ENCODE results near the gene TRAPPC2L.

TRAPPC2L gene

DNA sequence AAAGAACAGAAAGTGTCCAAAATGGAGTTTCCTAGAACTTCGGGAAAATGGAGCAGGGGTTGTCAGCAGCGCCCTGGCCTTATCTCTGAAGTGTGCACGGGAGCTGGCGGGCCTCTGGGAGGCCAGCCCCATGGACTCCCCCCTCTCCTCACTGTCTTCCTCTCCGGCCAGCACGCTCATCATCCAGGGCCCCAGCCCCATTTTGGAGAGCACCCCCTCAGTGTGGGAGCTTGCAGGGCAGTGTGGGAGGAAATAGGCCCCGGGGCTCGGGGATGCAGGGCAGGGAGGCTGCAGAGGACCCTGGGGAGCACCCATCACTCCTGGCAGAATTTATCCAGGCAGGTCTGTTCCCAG is 14.4 kb downstream of the TRAPPC2L start:
- TF ChIP-seq, protein P1, sequence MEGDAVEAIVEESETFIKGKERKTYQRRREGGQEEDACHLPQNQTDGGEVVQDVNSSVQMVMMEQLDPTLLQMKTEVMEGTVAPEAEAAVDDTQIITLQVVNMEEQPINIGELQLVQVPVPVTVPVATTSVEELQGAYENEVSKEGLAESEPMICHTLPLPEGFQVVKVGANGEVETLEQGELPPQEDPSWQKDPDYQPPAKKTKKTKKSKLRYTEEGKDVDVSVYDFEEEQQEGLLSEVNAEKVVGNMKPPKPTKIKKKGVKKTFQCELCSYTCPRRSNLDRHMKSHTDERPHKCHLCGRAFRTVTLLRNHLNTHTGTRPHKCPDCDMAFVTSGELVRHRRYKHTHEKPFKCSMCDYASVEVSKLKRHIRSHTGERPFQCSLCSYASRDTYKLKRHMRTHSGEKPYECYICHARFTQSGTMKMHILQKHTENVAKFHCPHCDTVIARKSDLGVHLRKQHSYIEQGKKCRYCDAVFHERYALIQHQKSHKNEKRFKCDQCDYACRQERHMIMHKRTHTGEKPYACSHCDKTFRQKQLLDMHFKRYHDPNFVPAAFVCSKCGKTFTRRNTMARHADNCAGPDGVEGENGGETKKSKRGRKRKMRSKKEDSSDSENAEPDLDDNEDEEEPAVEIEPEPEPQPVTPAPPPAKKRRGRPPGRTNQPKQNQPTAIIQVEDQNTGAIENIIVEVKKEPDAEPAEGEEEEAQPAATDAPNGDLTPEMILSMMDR (IDR thresholded peaks at IDR 0.05; ENCODE audit: low read length, missing control alignments), result no peak
- DNase-seq (ENCODE audit: low read depth), result no peak
- no peak overlapping the region for H3K4me3 ChIP-seq (replicated peaks; ENCODE audit: low read depth, low read length)

DNA sequence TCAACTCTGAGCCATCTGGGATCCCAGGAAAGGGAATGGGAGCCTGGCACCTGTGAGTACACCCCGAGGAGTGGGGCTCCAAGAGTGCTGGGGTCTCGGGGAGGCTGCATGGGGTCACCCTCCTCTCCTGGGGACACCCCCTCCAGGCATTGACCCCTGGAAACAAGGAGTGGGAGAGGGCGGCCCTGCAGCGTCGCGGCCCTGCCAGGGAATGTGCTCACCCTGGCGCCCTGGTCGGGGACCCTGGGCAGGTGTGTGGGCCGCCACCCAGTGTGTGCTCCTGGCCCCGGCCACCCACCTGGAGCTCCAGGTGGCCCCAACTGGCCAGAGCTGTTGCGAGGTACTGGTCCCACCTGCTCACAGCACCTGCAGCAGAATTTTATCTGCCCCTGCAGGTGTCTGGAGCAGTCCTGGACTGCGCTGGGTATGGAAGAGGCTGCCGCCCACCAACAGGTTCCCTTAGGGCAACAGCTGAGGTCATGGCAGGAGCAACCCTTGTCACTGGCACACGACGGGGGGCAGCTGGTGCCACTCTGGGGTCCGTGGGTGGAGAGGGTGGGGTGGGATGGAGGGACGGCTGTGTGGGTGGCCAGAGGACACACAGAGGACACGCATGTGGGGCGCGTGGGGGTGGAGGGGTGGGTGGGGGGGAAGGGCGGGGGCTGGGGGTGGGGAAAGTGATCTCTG is 14.9 kb downstream of the TRAPPC2L start:
- no peak for DNase-seq (ENCODE audit: low read depth)
- TF ChIP-seq, protein P1 (IDR thresholded peaks at IDR 0.05; ENCODE audit: low read length, missing control alignments), result no peak
- no peak overlapping the region for H3K4me3 ChIP-seq (replicated peaks; ENCODE audit: low read depth, low read length)

DNA sequence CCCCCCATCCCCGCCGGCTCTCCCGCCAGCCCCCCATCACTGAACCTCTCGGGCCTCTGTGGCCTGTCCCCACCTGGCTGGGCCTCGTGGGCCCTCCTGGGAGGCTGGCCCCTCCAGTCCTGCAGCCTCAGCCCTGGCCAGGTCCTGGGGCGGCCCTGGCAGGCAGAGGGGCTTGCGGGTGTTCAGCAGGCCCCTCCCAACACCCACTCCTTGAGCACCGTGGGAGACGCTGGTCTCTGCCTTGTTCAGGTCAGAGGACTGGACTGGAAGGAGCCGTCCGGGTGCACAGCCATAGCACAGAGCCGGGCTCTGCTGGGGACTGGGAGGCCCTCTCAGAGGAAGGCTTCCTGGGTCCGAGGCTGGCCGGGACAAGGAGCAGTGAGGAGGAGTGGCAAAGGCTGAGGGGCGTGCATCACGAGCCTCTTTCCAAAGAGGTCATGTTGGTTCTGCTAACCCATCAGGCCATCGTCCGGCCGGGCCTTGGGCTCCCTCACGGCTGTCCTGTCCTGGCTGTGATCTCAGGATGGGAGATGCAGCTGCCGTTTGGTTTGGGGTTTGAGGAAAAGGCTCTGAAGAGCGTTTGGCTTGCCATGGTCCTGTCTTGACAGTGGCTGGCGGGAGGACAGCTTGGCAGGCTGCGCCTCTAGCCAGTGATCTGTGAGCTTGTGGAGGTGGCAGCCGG is 15.9 kb downstream of the TRAPPC2L start:
- TF ChIP-seq, protein P1 (IDR thresholded peaks at IDR 0.05; ENCODE audit: low read length, missing control alignments), result no peak
- DNase-seq (ENCODE audit: low read depth), result no peak
- no peak overlapping the region for H3K4me3 ChIP-seq (replicated peaks; ENCODE audit: low read depth, low read length)

DNA sequence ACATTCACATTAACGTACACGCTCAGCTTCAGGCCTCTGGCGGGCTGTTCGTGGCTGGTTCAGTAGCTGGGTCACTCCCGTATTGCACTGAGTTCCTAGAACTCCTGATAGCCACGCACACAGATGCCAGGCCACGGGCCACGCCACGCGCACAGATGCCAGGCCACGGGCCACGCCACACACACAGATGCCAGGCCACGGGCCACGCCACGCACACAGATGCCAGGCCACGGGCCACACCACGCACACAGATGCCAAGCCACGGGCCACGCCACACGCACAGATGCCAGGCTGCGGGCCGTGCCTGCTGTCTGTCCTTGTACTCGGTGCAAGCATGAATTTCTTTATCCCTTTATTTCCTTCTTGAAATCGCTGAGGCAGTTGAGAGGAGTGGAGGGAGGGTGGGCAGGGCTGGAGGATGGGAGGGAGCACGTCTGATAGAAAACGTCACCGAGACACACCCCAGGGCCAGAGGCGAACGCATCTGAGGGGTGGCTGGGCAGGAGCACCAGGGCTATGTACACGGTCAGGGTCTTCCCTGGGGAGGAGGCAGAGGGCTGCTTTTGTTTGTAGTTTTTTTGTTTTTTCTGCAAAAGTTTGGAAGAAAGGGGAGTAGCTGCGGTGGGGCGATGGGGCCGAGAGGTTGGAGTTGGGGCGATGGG is 18.1 kb downstream of the TRAPPC2L start:
- DNase-seq (ENCODE audit: low read depth), result no peak
- H3K4me3 ChIP-seq (replicated peaks; ENCODE audit: low read depth, low read length), result no peak overlapping the region
- TF ChIP-seq, protein P1 (IDR thresholded peaks at IDR 0.05; ENCODE audit: low read length, missing control alignments), result no peak

DNA sequence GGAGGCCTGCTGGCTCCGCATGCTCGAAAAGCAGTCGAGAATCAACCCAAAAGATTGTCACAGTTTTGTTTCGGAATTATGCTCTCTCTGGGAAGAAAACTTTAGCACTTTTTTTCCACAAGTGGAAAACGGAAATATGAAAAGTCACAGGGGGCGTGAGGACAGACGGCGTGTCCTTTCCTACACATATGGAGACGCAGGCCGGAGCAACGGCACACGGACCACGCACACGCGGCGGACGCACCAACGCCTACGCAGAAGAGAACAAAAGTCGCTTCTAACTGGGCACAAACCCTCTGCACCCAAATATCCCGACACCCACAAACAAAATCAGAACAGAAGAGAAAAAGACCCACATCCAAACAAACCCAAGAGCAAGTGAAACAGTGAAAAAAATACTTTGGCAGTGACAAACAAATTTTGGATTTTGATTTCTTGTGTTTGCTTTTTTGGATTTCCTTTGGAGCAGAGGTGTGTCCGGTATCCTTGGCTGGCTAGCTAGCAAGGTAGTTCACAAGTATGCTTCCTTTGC is 18.8 kb downstream of the TRAPPC2L start:
- TF ChIP-seq, protein P1 (IDR thresholded peaks at IDR 0.05; ENCODE audit: low read length, missing control alignments), result no peak
- H3K4me3 ChIP-seq (replicated peaks; ENCODE audit: low read depth, low read length), result no peak overlapping the region
- no peak for DNase-seq (ENCODE audit: low read depth)

DNA sequence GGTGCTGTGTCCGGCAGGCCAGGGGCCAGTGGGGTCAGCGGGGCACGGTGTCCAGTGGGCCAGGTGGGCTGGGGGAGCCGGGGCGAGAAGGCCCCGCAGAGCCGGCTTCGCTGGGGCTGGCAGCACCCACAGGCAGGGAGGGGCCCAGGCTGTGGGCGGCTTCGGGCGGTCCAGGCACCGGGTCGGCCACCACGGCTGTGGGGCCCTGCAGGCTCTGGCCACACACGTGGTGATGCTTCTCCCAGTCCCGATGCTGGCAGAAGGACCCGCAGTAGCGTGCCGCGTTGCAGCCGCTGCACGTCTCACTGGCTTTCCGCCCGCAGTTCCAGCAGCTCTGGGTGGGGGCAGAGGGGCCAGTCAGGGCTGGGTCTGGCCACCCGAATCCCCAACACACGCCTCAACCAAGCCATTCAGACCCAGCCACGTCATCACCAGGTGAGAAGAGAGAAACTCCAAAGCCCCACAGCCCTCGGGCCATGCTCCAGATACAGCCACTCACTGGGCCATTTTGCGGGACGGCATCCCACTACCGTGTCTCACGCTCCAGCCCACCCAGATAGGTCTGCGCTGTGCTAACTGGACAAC is 20.1 kb downstream of the TRAPPC2L start:
- TF ChIP-seq, protein P1 (IDR thresholded peaks at IDR 0.05; ENCODE audit: low read length, missing control alignments), result no peak
- DNase-seq (ENCODE audit: low read depth), result no peak
- H3K4me3 ChIP-seq (replicated peaks; ENCODE audit: low read depth, low read length), result no peak overlapping the region
